ENCODE results near the gene GAPVD1.

Gene GAPVD1

DNA sequence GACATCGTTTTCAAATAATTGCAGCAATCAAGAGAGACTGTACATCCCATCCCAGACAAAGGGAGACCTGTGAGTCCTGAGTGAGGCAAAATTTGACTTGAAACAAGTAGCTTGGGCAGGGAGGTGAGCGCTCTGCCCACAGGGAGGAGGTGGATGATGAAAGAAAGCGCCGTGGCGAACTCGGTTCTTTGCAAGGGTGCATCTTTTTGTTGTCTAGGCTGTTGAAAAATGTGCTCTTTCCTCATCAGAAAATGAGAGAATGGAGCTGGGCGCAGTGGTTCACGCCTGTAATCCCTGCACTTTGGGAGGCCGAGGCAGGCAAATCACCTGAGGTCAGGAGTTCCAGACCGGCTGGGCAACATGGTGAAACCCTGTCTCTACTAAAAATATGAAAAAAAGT lies 150.5 kb downstream of the GAPVD1 start:
- TF ChIP-seq CTCF (IDR thresholded peaks at IDR 0.05): no peak
- Histone ChIP-seq H3K27me3 (ENCODE audit: control insufficient read depth, insufficient read depth, low read length) (no peaks in the 10 kb centered on the region), H3K4me1 (no peaks in the 10 kb centered on the region), H3K4me2 (ENCODE audit: low read length) (no peak overlapping the region), H3K79me2 (no peaks in the 10 kb centered on the region), H3K27ac (no peak overlapping the region), H3K36me3 (ENCODE audit: control insufficient read depth, insufficient read depth, low read length) (no peaks in the 10 kb centered on the region), H3K9me3 (ENCODE audit: control insufficient read depth, low read length) (no peaks in the 10 kb centered on the region), H3K9ac (no peak overlapping the region), H3K4me3 (ENCODE audit: low read depth, low read length) (no peak overlapping the region), H2AFZ (no peak overlapping the region)

DNA sequence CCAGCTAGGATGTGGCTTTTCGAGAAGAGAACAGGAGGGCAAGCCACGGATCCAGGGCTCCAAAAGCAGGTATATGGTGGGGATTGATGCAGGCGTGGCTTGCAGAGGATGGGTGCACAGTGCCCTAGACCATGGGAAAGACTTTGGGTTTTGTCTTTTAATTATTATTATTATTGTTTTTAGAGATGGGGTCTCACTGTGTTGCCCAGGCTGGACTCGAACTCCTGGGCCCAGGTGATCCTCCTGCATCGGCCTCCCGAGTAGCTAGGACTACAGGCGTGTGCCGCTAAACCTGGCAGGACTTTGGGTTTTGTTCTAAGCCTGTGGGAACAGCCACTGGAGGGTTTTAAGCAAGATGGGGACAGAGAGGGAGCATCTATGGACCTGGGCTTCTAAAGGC lies 152.0 kb downstream of the GAPVD1 start:
- no peak for TF ChIP-seq CTCF (IDR thresholded peaks at IDR 0.05)
- Histone ChIP-seq H3K79me2 (no peaks in the 10 kb centered on the region), H3K4me1 (no peaks in the 10 kb centered on the region), H3K27me3 (ENCODE audit: control insufficient read depth, insufficient read depth, low read length) (no peaks in the 10 kb centered on the region), H3K9ac (no peak overlapping the region), H3K36me3 (ENCODE audit: control insufficient read depth, insufficient read depth, low read length) (no peaks in the 10 kb centered on the region), H3K4me2 (ENCODE audit: low read length) (no peak overlapping the region), H3K4me3 (ENCODE audit: low read depth, low read length) (no peak overlapping the region), H3K27ac (no peak overlapping the region), H2AFZ (no peak overlapping the region), H3K9me3 (ENCODE audit: control insufficient read depth, low read length) (no peaks in the 10 kb centered on the region)

GRCh38 chr9:125415583-125416460 lies 154.2 kb downstream of the GAPVD1 start:
- H3K9me3 ChIP-seq (ENCODE audit: control insufficient read depth, low read length): no peaks in the 10 kb centered on the region

GRCh38 chr9:125416517-125416916 lies 154.9 kb downstream of the GAPVD1 start:
- Histone ChIP-seq H2AFZ (no peak overlapping the region), H3K36me3 (ENCODE audit: control insufficient read depth, insufficient read depth, low read length) (no peaks in the 10 kb centered on the region), H3K27me3 (ENCODE audit: control insufficient read depth, insufficient read depth, low read length) (no peaks in the 10 kb centered on the region), H3K4me1 (no peaks in the 10 kb centered on the region), H3K9ac (no peak overlapping the region), H3K27ac (no peak overlapping the region), H3K4me2 (ENCODE audit: low read length) (no peak overlapping the region), H3K9me3 (ENCODE audit: control insufficient read depth, low read length) (no peaks in the 10 kb centered on the region), H3K4me3 (ENCODE audit: low read depth, low read length) (no peak overlapping the region), H3K79me2 (no peaks in the 10 kb centered on the region)
- TF ChIP-seq CTCF (IDR thresholded peaks at IDR 0.05): no peak

More at GRCh38 chr9:125415583-125416460, 154.2 kb downstream of the GAPVD1 start:
- H3K36me3 ChIP-seq (ENCODE audit: control insufficient read depth, insufficient read depth, low read length): no peaks in the 10 kb centered on the region
- no peaks in the 10 kb centered on the region for H3K4me1 ChIP-seq
- H3K27ac ChIP-seq: no peak overlapping the region
- TF ChIP-seq CTCF (IDR thresholded peaks at IDR 0.05): no peak
- no peaks in the 10 kb centered on the region for H3K27me3 ChIP-seq (ENCODE audit: control insufficient read depth, insufficient read depth, low read length)
- H3K4me3 ChIP-seq (ENCODE audit: low read depth, low read length): no peak overlapping the region
- no peaks in the 10 kb centered on the region for H3K79me2 ChIP-seq
- H3K9ac ChIP-seq: no peak overlapping the region
- H3K4me2 ChIP-seq (ENCODE audit: low read length): no peak overlapping the region
- H2AFZ ChIP-seq: no peak overlapping the region

Data from parathyroid adenoma (tissue), 2 donors.